Measurements from ENCODE around the gene CLIP2.

DNA sequence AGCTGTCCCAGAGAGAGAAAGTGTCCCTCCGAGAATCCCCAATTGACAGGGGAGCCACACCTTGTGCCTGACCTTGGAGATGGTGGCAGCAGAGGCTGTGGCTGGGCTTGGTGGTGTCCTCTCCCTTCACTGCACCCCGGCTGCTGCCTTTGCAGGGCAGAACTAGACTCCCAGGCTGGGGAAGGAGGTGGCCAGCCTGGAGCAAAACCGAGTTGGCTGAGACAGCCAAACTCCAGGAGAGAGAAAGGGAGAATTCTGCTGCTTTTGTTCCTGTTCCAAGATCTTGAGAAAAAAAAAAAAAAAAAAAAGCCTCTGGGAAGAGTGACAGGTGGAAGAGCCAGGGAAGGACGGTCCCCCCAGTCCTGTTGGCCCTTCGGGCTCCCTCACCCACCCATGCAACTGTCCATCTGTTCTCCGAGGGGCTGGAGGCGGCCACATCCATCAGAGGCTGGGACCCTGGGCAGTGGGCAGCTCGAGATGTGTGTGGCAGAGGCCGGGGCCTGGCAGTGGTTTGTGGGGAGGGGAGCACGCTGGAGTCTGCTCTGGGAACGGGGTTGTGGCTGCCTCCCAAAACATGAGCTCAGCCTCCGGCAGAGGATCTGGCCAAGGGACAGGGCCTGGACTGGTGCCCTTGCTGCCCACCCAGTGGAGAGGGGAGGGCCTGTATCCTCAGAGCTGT, 35.5 kb downstream of the CLIP2 start:
- TF ChIP-seq, protein P1, sequence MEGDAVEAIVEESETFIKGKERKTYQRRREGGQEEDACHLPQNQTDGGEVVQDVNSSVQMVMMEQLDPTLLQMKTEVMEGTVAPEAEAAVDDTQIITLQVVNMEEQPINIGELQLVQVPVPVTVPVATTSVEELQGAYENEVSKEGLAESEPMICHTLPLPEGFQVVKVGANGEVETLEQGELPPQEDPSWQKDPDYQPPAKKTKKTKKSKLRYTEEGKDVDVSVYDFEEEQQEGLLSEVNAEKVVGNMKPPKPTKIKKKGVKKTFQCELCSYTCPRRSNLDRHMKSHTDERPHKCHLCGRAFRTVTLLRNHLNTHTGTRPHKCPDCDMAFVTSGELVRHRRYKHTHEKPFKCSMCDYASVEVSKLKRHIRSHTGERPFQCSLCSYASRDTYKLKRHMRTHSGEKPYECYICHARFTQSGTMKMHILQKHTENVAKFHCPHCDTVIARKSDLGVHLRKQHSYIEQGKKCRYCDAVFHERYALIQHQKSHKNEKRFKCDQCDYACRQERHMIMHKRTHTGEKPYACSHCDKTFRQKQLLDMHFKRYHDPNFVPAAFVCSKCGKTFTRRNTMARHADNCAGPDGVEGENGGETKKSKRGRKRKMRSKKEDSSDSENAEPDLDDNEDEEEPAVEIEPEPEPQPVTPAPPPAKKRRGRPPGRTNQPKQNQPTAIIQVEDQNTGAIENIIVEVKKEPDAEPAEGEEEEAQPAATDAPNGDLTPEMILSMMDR (IDR thresholded peaks at IDR 0.05): no peak
- no peak for TF ChIP-seq POLR2A (IDR thresholded peaks at IDR 0.05)

All from Peyer's patch (tissue), 4 donors.